Fibroblast of lung (primary cell): ENCODE measurements around the gene SEMA5A. TPM values are rescaled to one million over a fixed set of nuclear protein-coding genes. Genes with fewer than 3 reads are reported as not detected.
A peak's percentile ranks its signal among the peaks of the same experiment; 100 is the strongest.

Experiments
- DNase-seq, 2 donors: peaks; one replicate each; pipeline versions ENCODE4 v3.0.0 to v3.0.0-alpha.2; 2010; ENCODE audit warnings: low read depth in 2 of 2
- H2AFZ ChIP-seq: 2 replicates; pipeline ENCODE4 v1.5.1; 2012; ENCODE audit warnings: low read length, control low read depth, inconsistent platforms
- H3K27ac ChIP-seq: 2 replicates; pipeline ENCODE4 v1.5.1; 2011; ENCODE audit warnings: low read length, control low read depth; ENCODE audit not compliant: insufficient read depth
- H3K27me3 ChIP-seq: 2 replicates; pipeline ENCODE4 v1.5.1; 2011; ENCODE audit warnings: mild to moderate bottlenecking, low read length; ENCODE audit not compliant: control insufficient read depth, insufficient read depth
- H3K36me3 ChIP-seq: 2 replicates; pipeline ENCODE4 v1.5.1; 2011; ENCODE audit warnings: low read length; ENCODE audit not compliant: control insufficient read depth, insufficient read depth
- H3K4me1 ChIP-seq: 2 replicates; pipeline ENCODE4 v1.5.1; 2011; ENCODE audit warnings: low read length; ENCODE audit not compliant: control insufficient read depth, insufficient read depth; ENCODE audit errors: extremely low read depth
- H3K4me2 ChIP-seq: 2 replicates; pipeline ENCODE4 v1.5.1; 2011; ENCODE audit warnings: low read length, control low read depth; ENCODE audit not compliant: insufficient read depth; ENCODE audit errors: extremely low read depth
- H3K4me3 ChIP-seq, 4 experiments: fragments of 200-600 bp in 1 of 4; sonication (generic) in 1 of 4; replicated peaks in 1 of 4; 2 replicates each; pipeline ENCODE4 v1.5.1; 2011 to 2016; ENCODE audit warnings: low read length in 4 of 4, low read depth in 3 of 4, mild to moderate bottlenecking in 3 of 4, control low read depth in 2 of 4, inconsistent platforms in 1 of 4, mixed read lengths in 1 of 4; ENCODE audit not compliant: insufficient read depth in 1 of 4; ENCODE audit errors: control extremely low read depth in 1 of 4
- H3K79me2 ChIP-seq: 2 replicates; pipeline ENCODE4 v1.5.1; 2012; ENCODE audit warnings: mild to moderate bottlenecking, low read length, inconsistent platforms; ENCODE audit not compliant: control insufficient read depth, insufficient read depth
- H3K9ac ChIP-seq: 2 replicates; pipeline ENCODE4 v1.5.1; 2011; ENCODE audit warnings: mild to moderate bottlenecking, low read length, control low read depth; ENCODE audit not compliant: insufficient read depth
- H3K9me3 ChIP-seq: 2 replicates; pipeline ENCODE4 v1.5.1; 2012; ENCODE audit warnings: low read depth, low read length; ENCODE audit not compliant: control insufficient read depth, insufficient read depth
- H4K20me1 ChIP-seq: 2 replicates; pipeline ENCODE4 v1.5.1; 2011; ENCODE audit warnings: low read length; ENCODE audit not compliant: control insufficient read depth, insufficient read depth; ENCODE audit errors: extremely low read depth
- EZH2 ChIP-seq: IDR thresholded peaks from 2 replicates; pipeline ENCODE4 v1.5.1; 2012; ENCODE audit warnings: low read length, control low read depth, mild to moderate bottlenecking; ENCODE audit errors: missing control alignments
- polyA plus RNA-seq, 2 donors: library from polyadenylated mRNA; depleted of rRNA in 1 of 2; stranded (reverse) in 1 of 2; unstranded in 1 of 2; fragments of >200 nt; gene quantifications; 2 replicates each; pipeline ENCODE4 v1.2.1, GENCODE V29; 2011 to 2012; ENCODE audit warnings: missing spikeins in 1 of 2
- total RNA-seq: library from RNA; depleted of rRNA; stranded (reverse); fragments of >200 nt; gene quantifications from 2 replicates; pipeline ENCODE4 v1.2.1, GENCODE V29; 2014
- TF ChIP-seq, protein P1 (sequence below), 2 donors: IDR thresholded peaks in 1 of 2; conservative IDR thresholded peaks in 1 of 2; 1 replicate in 1 of 2; 2 replicates in 1 of 2; pipeline ENCODE4 v1.5.1; 2011 to 2012; ENCODE audit warnings: low read length in 2 of 2, control low read depth in 1 of 2, inconsistent platforms in 1 of 2, low read depth in 1 of 2, mild to moderate bottlenecking in 1 of 2

SEMA5A gene
- total and polyA plus RNA-seq, 2 donors (not counting 1 experiment from before 2014, with no cell fraction given), result 30.6 to 49.0 TPM

DNA sequence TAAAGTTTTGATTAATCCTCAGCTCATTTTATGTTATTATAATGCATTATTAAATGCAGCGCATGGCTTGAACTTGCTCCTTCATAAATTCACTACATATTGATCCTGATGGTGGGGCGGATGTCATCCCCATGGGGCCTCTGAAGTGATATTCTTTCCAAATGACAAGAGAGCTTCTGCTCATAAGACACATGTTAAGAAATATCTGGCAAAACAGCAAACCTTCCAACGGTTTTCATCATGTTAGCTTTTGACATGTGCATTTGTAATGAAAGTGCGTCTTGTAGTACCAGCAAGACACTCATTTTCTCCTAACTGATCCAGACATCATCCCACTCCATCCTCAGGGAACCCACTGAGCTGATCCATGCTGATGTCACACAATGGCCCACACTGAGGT lies 45.7 kb downstream of the SEMA5A start:
- H2AFZ ChIP-seq, result no peak overlapping the region
- TF ChIP-seq EZH2, result no peak
- TF ChIP-seq, protein P1, sequence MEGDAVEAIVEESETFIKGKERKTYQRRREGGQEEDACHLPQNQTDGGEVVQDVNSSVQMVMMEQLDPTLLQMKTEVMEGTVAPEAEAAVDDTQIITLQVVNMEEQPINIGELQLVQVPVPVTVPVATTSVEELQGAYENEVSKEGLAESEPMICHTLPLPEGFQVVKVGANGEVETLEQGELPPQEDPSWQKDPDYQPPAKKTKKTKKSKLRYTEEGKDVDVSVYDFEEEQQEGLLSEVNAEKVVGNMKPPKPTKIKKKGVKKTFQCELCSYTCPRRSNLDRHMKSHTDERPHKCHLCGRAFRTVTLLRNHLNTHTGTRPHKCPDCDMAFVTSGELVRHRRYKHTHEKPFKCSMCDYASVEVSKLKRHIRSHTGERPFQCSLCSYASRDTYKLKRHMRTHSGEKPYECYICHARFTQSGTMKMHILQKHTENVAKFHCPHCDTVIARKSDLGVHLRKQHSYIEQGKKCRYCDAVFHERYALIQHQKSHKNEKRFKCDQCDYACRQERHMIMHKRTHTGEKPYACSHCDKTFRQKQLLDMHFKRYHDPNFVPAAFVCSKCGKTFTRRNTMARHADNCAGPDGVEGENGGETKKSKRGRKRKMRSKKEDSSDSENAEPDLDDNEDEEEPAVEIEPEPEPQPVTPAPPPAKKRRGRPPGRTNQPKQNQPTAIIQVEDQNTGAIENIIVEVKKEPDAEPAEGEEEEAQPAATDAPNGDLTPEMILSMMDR (conservative IDR thresholded peaks at IDR 0.05 in 1 of 2, IDR thresholded peaks at IDR 0.05 in 1 of 2; ENCODE audit: low read depth in 1 of 2, low read length in 2 of 2), result no peak
- no peak overlapping the region for H3K9ac ChIP-seq
- no peak overlapping the region for H3K4me2 ChIP-seq
- H3K36me3 ChIP-seq, result no peaks in the 10 kb centered on the region
- no peak for DNase-seq
- H4K20me1 ChIP-seq, result no peaks in the 10 kb centered on the region
- no peak overlapping the region for H3K4me3 ChIP-seq
- no peaks in the 10 kb centered on the region for H3K79me2 ChIP-seq
- no peaks in the 10 kb centered on the region for H3K27me3 ChIP-seq
- peaks cover 2% of the 10 kb centered on the region for H3K4me1 ChIP-seq
- no peak overlapping the region for H3K27ac ChIP-seq
- H3K9me3 ChIP-seq, result no peaks in the 10 kb centered on the region

DNA sequence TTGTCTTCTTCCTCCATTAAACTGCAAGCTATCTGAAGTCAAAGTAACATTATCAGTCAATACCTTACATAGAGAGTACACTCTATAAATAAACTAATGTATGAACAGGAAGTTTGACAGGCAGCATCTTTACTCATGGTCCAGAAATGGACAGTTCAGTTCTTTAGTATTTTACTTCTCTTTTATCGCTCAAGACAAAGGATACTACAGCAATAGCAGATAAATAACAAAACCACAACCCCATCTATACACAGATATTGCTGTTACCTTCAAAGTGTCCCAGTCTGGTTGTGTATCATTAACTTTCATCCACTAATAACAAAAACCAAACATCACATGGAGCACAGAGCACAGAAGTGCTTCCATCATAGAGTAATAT lies 46.4 kb downstream of the SEMA5A start:
- DNase-seq, result no peak
- H3K4me3 ChIP-seq, result no peak overlapping the region
- H3K9me3 ChIP-seq, result no peaks in the 10 kb centered on the region
- H3K79me2 ChIP-seq, result no peaks in the 10 kb centered on the region
- no peaks in the 10 kb centered on the region for H3K36me3 ChIP-seq
- no peak overlapping the region for H2AFZ ChIP-seq
- no peak for TF ChIP-seq EZH2
- TF ChIP-seq, protein P1 (conservative IDR thresholded peaks at IDR 0.05 in 1 of 2, IDR thresholded peaks at IDR 0.05 in 1 of 2; ENCODE audit: low read depth in 1 of 2, low read length in 2 of 2), result no peak
- H4K20me1 ChIP-seq, result no peaks in the 10 kb centered on the region
- no peak overlapping the region for H3K4me2 ChIP-seq
- H3K9ac ChIP-seq, result no peak overlapping the region
- H3K4me1 ChIP-seq, result peaks cover 2% of the 10 kb centered on the region
- no peak overlapping the region for H3K27ac ChIP-seq
- H3K27me3 ChIP-seq, result no peaks in the 10 kb centered on the region

DNA sequence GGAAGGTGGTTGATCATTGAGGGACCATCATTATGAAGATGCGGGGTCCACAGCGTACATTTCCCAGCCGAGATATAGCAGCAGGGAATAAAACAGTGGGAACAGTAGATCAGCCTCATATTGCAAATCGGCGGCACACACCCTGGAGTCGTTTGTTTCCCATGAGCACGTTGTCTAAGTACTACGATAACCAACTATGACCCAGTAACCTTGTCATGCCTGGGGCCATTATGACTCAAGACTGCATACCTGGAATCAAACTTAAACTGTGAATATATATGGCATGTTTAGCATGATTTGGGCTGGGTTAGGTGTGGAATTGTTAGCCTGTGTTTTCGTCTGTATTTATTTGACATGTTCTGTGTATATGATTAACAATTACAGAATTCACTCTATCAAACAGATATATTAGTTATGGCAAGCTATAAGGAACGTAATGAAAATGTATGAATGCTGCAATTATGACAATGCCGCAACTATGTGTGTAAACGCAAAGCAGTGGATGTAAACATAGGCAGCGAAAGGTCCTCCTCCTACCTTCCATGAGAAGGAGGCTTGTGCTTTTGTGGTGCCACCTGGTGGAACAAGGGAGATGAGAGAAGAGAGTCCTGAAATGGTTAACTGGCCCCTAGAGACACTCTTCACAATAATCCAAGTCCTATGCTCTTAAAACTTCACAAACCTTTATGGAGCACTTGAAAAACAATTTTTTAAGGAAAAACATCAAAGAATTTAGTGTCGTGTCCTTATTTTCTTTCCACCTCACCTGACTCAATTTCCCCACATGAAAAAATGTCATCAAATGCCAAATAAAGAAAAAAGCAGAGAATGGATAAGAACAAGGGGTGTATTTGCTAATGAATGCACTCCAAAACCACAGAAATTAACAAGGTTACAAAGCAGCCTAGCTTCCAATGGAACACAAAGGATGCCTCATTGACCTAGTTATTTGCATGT lies 47.1 kb downstream of the SEMA5A start:
- peak in 1 of 2 donors; percentile 47 for DNase-seq
- no peaks in the 10 kb centered on the region for H4K20me1 ChIP-seq
- H2AFZ ChIP-seq, result no peak overlapping the region
- no peak overlapping the region for H3K4me3 ChIP-seq
- TF ChIP-seq, protein P1 (conservative IDR thresholded peaks at IDR 0.05 in 1 of 2, IDR thresholded peaks at IDR 0.05 in 1 of 2; ENCODE audit: low read depth in 1 of 2, low read length in 2 of 2), result peak; percentile 25 to 56
- no peak for TF ChIP-seq EZH2
- H3K27ac ChIP-seq, result no peak overlapping the region
- no peaks in the 10 kb centered on the region for H3K36me3 ChIP-seq
- H3K9me3 ChIP-seq, result no peaks in the 10 kb centered on the region
- no peaks in the 10 kb centered on the region for H3K27me3 ChIP-seq
- no peak overlapping the region for H3K9ac ChIP-seq
- no peaks in the 10 kb centered on the region for H3K79me2 ChIP-seq
- no peak overlapping the region for H3K4me2 ChIP-seq
- H3K4me1 ChIP-seq, result peaks cover 2% of the 10 kb centered on the region
